CD4-positive, alpha-beta T cell (primary cell): Measurements from ENCODE around the gene FLCN. TPM values are rescaled to one million over a fixed set of nuclear protein-coding genes. Genes with fewer than 3 reads are reported as not detected.

ENCODE experiments used
- ATAC-seq: fragments of 200-7000 bp; cut with Tn5 transposase; one replicate; pipeline ENCODE4 v1.10.0; 2022; ENCODE audit warnings: mild to moderate bottlenecking; ENCODE audit not compliant: poor library complexity
- CTCF ChIA-PET: fragments of 350-600 bp; sonication (Branson Sonifier 250); formaldehyde crosslinking; loops from one replicate; lab custom pipeline; 2021; ENCODE audit warnings: antibody characterized with exemption, inconsistent platforms; lab: Charles Lee
- POLR2A ChIA-PET: fragments of 350-600 bp; sonication (Branson Sonifier 250); formaldehyde crosslinking; loops from one replicate; lab custom pipeline; 2021; ENCODE audit warnings: antibody characterized with exemption, inconsistent platforms; lab: Charles Lee
- DNase-seq, 14 experiments: peaks; one replicate each; pipeline ENCODE4 v3.0.0-alpha.2; 2013 to 2020; ENCODE audit warnings: mixed read lengths in 2 of 14
- H3K27ac ChIP-seq, 2 donors: one replicate each; pipeline versions ENCODE4 v1.5.1 to v1.7.0; 2013; ENCODE audit warnings: low read length in 2 of 2, low read depth in 1 of 2, mild to moderate bottlenecking in 1 of 2
- H3K27me3 ChIP-seq, 2 experiments: 1 replicate in 1 of 2; 2 replicates in 1 of 2; pipeline versions ENCODE4 v1.6.1 to v1.7.0; 2013; ENCODE audit warnings: low read length in 2 of 2, control low read depth in 1 of 2, mild to moderate bottlenecking in 1 of 2, moderate library complexity in 1 of 2; ENCODE audit not compliant: insufficient read depth in 2 of 2, control insufficient read depth in 1 of 2
- H3K36me3 ChIP-seq: one replicate; pipeline ENCODE4 v1.6.1; 2013; ENCODE audit warnings: low read length, control low read depth; ENCODE audit not compliant: insufficient read depth
- H3K4me1 ChIP-seq: one replicate; pipeline ENCODE4 v1.6.1; 2013; ENCODE audit warnings: low read length, control low read depth; ENCODE audit not compliant: insufficient read depth
- H3K4me3 ChIP-seq: one replicate; pipeline ENCODE4 v1.5.1; 2013; ENCODE audit warnings: mild to moderate bottlenecking, low read length, moderate library complexity
- H3K9me3 ChIP-seq, 2 experiments: 1 replicate in 1 of 2; 2 replicates in 1 of 2; pipeline versions ENCODE4 v1.6.1 to v1.7.0; 2013; ENCODE audit warnings: low read length in 2 of 2, mild to moderate bottlenecking in 2 of 2, control low read depth in 1 of 2, moderate library complexity in 1 of 2; ENCODE audit not compliant: control insufficient read depth in 1 of 2, insufficient read depth in 1 of 2
- H3K27ac Mint-ChIP-seq: one replicate; pipeline ENCODE4 v1.8.0; 2020; ENCODE audit warnings: mixed read lengths
- H3K27me3 Mint-ChIP-seq: one replicate; pipeline ENCODE4 v1.8.0; 2021; ENCODE audit warnings: mixed read lengths
- H3K36me3 Mint-ChIP-seq: one replicate; pipeline ENCODE4 v1.8.0; 2021; ENCODE audit warnings: low read depth, mixed read lengths
- H3K4me1 Mint-ChIP-seq: one replicate; pipeline ENCODE4 v1.8.0; 2021; ENCODE audit warnings: low read depth, mixed read lengths
- H3K4me3 Mint-ChIP-seq: one replicate; pipeline ENCODE4 v1.8.0; 2020; ENCODE audit warnings: mild to moderate bottlenecking, mixed read lengths
- H3K9me3 Mint-ChIP-seq: one replicate; pipeline ENCODE4 v1.8.0; 2020; ENCODE audit warnings: mixed read lengths
- intact Hi-C, 2 experiments: fragments of 100-400 bp; cut with DNase I in 1 of 2; cut with micrococcal nuclease in 1 of 2; formaldehyde crosslinking; loops; one replicate each; pipeline versions ENCODE4 v1.15.1 to v1.9.0; 2023 to 2025; cut with DNase I, micrococcal nuclease
- total RNA-seq, 174 experiments: library from RNA in 2 of 174; stranded (reverse) in 2 of 174; gene quantifications; one replicate each; pipeline ENCODE4 v1.2.3 and lab custom pipeline; 2021 to 2026
- TF ChIP-seq, protein P1 (sequence below): fragments of 200-600 bp; IDR thresholded peaks from one replicate; pipeline ENCODE4 v1.8.0; 2022; ENCODE audit warnings: antibody characterized with exemption, mild to moderate bottlenecking

FLCN gene
- total RNA-seq, 2 experiments from 2014 or later = 12.1 to 15.9 TPM

- peak overlapping the region; percentile 92 for H3K27ac Mint-ChIP-seq
- H3K4me1 Mint-ChIP-seq = peaks cover 24% of the 10 kb centered on the region
- no peaks in the 10 kb centered on the region for H3K27me3 Mint-ChIP-seq
- TF ChIP-seq, protein P1, sequence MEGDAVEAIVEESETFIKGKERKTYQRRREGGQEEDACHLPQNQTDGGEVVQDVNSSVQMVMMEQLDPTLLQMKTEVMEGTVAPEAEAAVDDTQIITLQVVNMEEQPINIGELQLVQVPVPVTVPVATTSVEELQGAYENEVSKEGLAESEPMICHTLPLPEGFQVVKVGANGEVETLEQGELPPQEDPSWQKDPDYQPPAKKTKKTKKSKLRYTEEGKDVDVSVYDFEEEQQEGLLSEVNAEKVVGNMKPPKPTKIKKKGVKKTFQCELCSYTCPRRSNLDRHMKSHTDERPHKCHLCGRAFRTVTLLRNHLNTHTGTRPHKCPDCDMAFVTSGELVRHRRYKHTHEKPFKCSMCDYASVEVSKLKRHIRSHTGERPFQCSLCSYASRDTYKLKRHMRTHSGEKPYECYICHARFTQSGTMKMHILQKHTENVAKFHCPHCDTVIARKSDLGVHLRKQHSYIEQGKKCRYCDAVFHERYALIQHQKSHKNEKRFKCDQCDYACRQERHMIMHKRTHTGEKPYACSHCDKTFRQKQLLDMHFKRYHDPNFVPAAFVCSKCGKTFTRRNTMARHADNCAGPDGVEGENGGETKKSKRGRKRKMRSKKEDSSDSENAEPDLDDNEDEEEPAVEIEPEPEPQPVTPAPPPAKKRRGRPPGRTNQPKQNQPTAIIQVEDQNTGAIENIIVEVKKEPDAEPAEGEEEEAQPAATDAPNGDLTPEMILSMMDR = no peak
- ChIA-PET POLR2A (interaction anchor here (0.9 to 3.4 kb wide), 3 partner anchors 26 to 31 kb away, joined by 4 to 17 read pairs (median 11); partner anchors contain the start of gene FLCN), CTCF (no interaction called here)
- H3K9me3 ChIP-seq = peaks cover 0 to 5% of the 10 kb centered on the region in 2 experiments
- H3K9me3 Mint-ChIP-seq = no peaks in the 10 kb centered on the region
- ATAC-seq = no peak
- no peaks in the 10 kb centered on the region for H3K27me3 ChIP-seq
- peak in 2 of 14 experiments; percentile 54 to 59 for DNase-seq
- H3K4me1 ChIP-seq = peaks cover 33% of the 10 kb centered on the region
- intact Hi-C loops = loop anchor here (2.0 to 10.0 kb wide), 3 partner anchors 53 to 73 kb away; partner anchors contain the start of gene COPS3 (in 1 of the 2)
- H3K4me3 Mint-ChIP-seq = no peak overlapping the region
- no peak overlapping the region for H3K27ac ChIP-seq
- peaks cover 20% of the 10 kb centered on the region for H3K36me3 Mint-ChIP-seq
- peaks cover 3% of the 10 kb centered on the region for H3K36me3 ChIP-seq
- no peak overlapping the region for H3K4me3 ChIP-seq
These were observed 29.0 kb downstream of the FLCN start for GRCh38 chr17:17207998-17208397.

DNA sequence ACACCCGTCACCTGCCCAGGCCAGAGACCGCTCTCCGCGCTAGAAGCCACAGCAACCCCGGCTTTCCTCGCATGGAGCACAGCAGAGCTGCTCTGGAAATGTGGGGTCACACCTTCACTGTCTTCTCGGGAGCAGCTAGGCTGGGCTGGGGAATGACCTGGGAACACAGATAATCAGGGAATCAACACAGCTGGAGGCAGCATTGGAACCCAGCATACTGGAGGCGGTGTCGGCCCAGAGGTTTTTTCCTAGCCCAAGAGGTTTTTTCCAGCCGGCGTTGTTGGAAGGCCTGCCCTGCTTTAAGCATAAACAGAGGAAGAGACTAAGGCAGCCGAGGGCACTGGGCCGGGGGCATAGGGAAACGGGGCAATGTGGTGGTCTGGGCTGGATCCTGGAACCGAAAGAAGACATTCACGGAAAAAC, 30.0 kb downstream of the FLCN start:
- Histone ChIP-seq H3K4me1 (peaks cover 34% of the 10 kb centered on the region), H3K27me3 (no peaks in the 10 kb centered on the region), H3K4me3 (no peak overlapping the region), H3K9me3 (peaks cover 0 to 5% of the 10 kb centered on the region in 2 experiments), H3K36me3 (peaks cover 13% of the 10 kb centered on the region), H3K27ac (no peak overlapping the region)
- TF ChIP-seq, protein P1 = no peak
- no peaks in the 10 kb centered on the region for H3K27me3 Mint-ChIP-seq
- H3K4me1 Mint-ChIP-seq = peaks cover 24% of the 10 kb centered on the region
- ATAC-seq (no peak), DNase-seq (no peak)
- intact Hi-C loops = loop anchor here (1.0 to 10.0 kb wide), 4 partner anchors 30 to 74 kb away; partner anchors contain the start of genes COPS3 (in 1 of the 2) and FLCN (in 1 of the 2)
- H3K27ac Mint-ChIP-seq = peak overlapping the region; percentile 92
- peak overlapping the region; percentile 77 for H3K4me3 Mint-ChIP-seq
- H3K9me3 Mint-ChIP-seq = no peaks in the 10 kb centered on the region
- H3K36me3 Mint-ChIP-seq = peaks cover 25% of the 10 kb centered on the region
- ChIA-PET CTCF (no interaction called here), POLR2A (interaction anchor here (0.9 to 3.4 kb wide), 3 partner anchors 22 to 30 kb away, joined by 3 to 17 read pairs (median 11); no protein-coding TSS in a partner anchor)

DNA sequence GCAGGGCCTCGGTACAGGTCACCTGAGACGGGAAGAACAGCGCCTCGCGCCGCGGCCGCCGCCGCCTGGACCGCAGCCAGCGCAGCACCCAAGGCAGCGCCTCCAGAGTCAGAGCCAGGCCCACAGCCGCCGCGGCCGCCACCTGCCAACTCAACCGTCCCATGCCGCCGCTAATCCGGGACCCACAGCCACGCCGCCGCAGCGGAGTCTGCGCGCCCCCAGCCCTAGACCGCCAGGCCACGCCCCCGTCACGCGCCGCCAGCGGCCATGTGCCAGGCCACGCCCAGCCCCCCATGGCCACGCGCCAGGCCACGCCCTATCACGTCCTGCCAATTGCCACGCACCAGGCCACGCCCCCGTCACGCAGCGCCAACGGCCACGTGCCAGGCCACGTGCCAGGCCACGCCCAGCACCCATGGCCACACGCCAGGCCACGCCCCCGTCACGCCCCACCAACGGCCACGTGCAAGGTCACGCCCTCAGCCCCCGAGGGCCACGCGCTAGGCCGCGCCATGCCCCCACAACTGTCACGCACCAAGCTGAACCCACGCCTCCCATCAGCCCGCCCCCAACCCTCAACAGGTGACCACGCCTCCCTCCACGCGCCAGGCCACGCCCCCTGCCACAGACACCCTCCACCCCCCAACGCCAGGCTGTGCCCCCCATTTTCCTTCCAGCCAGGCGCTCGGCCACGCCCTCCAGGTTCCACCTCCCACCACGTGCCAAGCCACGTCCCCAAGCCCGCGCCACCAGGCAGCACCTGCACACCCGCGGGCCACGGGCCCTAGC, 30.6 kb downstream of the FLCN start, which contains the start of gene PLD6:
PLD6 (minus strand) TSS at position 210 of the 789 bp plus-strand sequence; CDS start at position 163, 47 bp downstream.
- POLR2A ChIA-PET = interaction anchor here (0.8 to 3.4 kb wide), 10 partner anchors 12 to 86 kb away, joined by 3 to 17 read pairs (median 3); partner anchors contain the start of gene FLCN
- intact Hi-C loops = loop anchor here (1.0 to 10.0 kb wide), 4 partner anchors 31 to 74 kb away; partner anchors contain the start of genes COPS3 (in 1 of the 2) and FLCN (in 1 of the 2)
- peak; percentile 73 for ATAC-seq
- Histone ChIP-seq H3K27ac (peak within 1 kb of the TSS; percentile 45 to 53), H3K4me3 (peak within 1 kb of the TSS; percentile 84), H3K4me1 (peaks cover 34% of the 10 kb centered on the region), H3K27me3 (no peaks in the 10 kb centered on the region), H3K9me3 (peaks cover 0 to 5% of the 10 kb centered on the region in 2 experiments), H3K36me3 (peaks cover 18% of the 10 kb centered on the region)
- CTCF ChIA-PET = interaction anchor here (1.0 kb wide), 1 partner anchor 26 kb away, joined by 3 read pairs; no protein-coding TSS in a partner anchor
- Mint-ChIP-seq H3K9me3 (no peaks in the 10 kb centered on the region), H3K4me1 (peaks cover 24% of the 10 kb centered on the region), H3K4me3 (peak within 1 kb of the TSS; percentile 93), H3K36me3 (peaks cover 28% of the 10 kb centered on the region), H3K27me3 (no peaks in the 10 kb centered on the region), H3K27ac (peak within 1 kb of the TSS; percentile 92)
- TF ChIP-seq, protein P1 = no peak
- DNase-seq = peak; percentile 85 to 97 (median 90)
